ENCODE measurements around the gene GAREM1. TPM values are rescaled to one million over a fixed set of nuclear protein-coding genes. Genes with fewer than 3 reads are reported as not detected.

Gene GAREM1
- total RNA-seq, 1 experiment from 2014 or later: 7.0 TPM

GRCh38 chr18:32251466-32251865, 219.2 kb downstream of the GAREM1 start:
- Mint-ChIP-seq H3K36me3 (no peaks in the 10 kb centered on the region), H3K4me1 (peaks cover 24% of the 10 kb centered on the region), H3K9me3 (no peaks in the 10 kb centered on the region), H3K27me3 (ENCODE audit: low read depth) (no peaks in the 10 kb centered on the region), H3K4me3 (no peak overlapping the region), H3K27ac (no peak overlapping the region)
- no peak for DNase-seq (ENCODE audit: low spot score)
- ATAC-seq: peak; percentile 44
- TF ChIP-seq MYBL2 (CRISPR knock-in tag; IDR thresholded peaks at IDR 0.05): no peak
- no peak for TF ChIP-seq ZNF671 (CRISPR knock-in tag; IDR thresholded peaks at IDR 0.05)
- peak; percentile 83 for TF ChIP-seq ZNF317 (CRISPR knock-in tag; IDR thresholded peaks at IDR 0.05; ENCODE audit: borderline replicate concordance, low read depth)
- TF ChIP-seq GRHL2 (CRISPR knock-in tag; IDR thresholded peaks at IDR 0.05; ENCODE audit: insufficient replicate concordance, severe bottlenecking): no peak
- TF ChIP-seq IRF2 (CRISPR knock-in tag; IDR thresholded peaks at IDR 0.05; ENCODE audit: borderline replicate concordance, low read depth): no peak
- ChIA-PET CTCF (interaction anchor here (1.2 to 1.9 kb wide), 4 partner anchors 10 to 301 kb away, joined by 3 to 7 read pairs (median 6); no protein-coding TSS in a partner anchor), POLR2A (interaction anchor here (0.6 kb wide), 1 partner anchor 67 kb away, joined by 3 read pairs; no protein-coding TSS in a partner anchor)

GRCh38 chr18:32249147-32249929, 221.3 kb downstream of the GAREM1 start:
- no peak for DNase-seq (ENCODE audit: low spot score)
- H3K4me3 Mint-ChIP-seq: no peak overlapping the region
- TF ChIP-seq TCF7 (CRISPR knock-in tag; IDR thresholded peaks at IDR 0.05; ENCODE audit: low read depth) (no peak), ETV6 (CRISPR knock-in tag; IDR thresholded peaks at IDR 0.05) (no peak), ZNF512 (CRISPR knock-in tag; IDR thresholded peaks at IDR 0.05; ENCODE audit: borderline replicate concordance) (no peak), CREB1 (CRISPR knock-in tag; IDR thresholded peaks at IDR 0.05) (no peak), MXD4 (CRISPR knock-in tag; IDR thresholded peaks at IDR 0.05; ENCODE audit: borderline replicate concordance) (no peak), AR (CRISPR knock-in tag; IDR thresholded peaks at IDR 0.05) (no peak), RELA (CRISPR knock-in tag; IDR thresholded peaks at IDR 0.05; ENCODE audit: borderline replicate concordance) (no peak), ZNF423 (CRISPR knock-in tag; IDR thresholded peaks at IDR 0.05) (no peak), HMGXB4 (CRISPR knock-in tag; IDR thresholded peaks at IDR 0.05) (no peak), TEAD1 (CRISPR knock-in tag; IDR thresholded peaks at IDR 0.05) (no peak), EMX1 (CRISPR knock-in tag; IDR thresholded peaks at IDR 0.05) (no peak), ZNF219 (CRISPR knock-in tag; IDR thresholded peaks at IDR 0.05; ENCODE audit: borderline replicate concordance) (no peak), JAZF1 (CRISPR knock-in tag; IDR thresholded peaks at IDR 0.05) (no peak), GTF2I (CRISPR knock-in tag; conservative IDR thresholded peaks at IDR 0.05) (no peak)
- TF ChIP-seq, protein P1, sequence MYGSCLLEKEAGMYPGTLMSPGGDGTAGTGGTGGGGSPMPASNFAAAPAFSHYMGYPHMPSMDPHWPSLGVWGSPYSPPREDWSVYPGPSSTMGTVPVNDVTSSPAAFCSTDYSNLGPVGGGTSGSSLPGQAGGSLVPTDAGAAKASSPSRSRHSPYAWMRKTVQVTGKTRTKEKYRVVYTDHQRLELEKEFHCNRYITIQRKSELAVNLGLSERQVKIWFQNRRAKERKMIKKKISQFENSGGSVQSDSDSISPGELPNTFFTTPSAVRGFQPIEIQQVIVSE (CRISPR knock-in tag; IDR thresholded peaks at IDR 0.05; ENCODE audit: borderline replicate concordance): no peak
- TF ChIP-seq, protein P2, sequence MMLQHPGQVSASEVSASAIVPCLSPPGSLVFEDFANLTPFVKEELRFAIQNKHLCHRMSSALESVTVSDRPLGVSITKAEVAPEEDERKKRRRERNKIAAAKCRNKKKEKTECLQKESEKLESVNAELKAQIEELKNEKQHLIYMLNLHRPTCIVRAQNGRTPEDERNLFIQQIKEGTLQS (CRISPR knock-in tag; conservative IDR thresholded peaks at IDR 0.05): no peak
- TF ChIP-seq, protein P3, sequence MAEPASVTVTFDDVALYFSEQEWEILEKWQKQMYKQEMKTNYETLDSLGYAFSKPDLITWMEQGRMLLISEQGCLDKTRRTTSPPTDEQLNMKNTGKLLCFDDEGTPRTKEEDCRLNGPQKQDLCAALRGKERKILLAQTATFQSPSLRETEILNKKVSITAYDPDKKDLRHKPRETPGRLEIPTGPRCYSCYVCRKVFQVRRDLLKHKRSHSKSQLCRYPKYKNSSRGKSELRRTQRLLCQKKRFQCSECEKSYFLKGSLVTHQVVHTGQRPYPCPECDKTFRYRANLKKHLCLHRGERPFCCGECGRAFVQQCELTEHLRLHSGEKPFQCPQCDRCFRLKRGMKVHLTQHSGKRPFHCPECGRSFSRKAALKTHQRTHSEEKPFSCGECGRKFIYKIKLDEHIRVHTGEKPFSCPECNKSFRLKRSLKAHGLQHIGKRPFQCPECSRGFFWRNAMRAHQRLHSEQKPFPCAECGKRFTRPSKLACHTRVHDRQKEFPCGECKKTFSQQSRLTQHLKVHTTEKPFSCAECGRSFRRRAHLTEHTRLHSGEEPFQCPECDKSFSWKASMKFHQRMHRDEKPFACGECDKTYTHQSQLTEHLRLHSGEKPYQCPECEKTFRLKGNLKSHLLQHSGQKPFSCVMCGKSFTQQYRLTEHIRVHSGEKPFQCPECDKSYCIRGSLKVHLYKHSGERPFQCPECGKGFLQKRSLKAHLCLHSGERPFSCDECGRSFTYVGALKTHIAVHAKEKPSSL (CRISPR knock-in tag; conservative IDR thresholded peaks at IDR 0.05): no peak
- no peaks in the 10 kb centered on the region for H3K9me3 Mint-ChIP-seq
- no peak overlapping the region for H3K27ac Mint-ChIP-seq
- peaks cover 28% of the 10 kb centered on the region for H3K4me1 Mint-ChIP-seq
- no peaks in the 10 kb centered on the region for H3K27me3 Mint-ChIP-seq (ENCODE audit: low read depth)
- CTCF ChIA-PET: interaction anchor here (1.0 to 1.4 kb wide), 2 partner anchors 11 to 22 kb away, joined by 3 to 7 read pairs; no protein-coding TSS in a partner anchor
- H3K36me3 Mint-ChIP-seq: no peaks in the 10 kb centered on the region
- POLR2A ChIA-PET: no interaction called here
- ATAC-seq: no peak
